ENCODE data around the gene SNX24. TPM values are rescaled to one million over a fixed set of nuclear protein-coding genes. Genes with fewer than 3 reads are reported as not detected.

Gene SNX24
- total RNA-seq, 1 experiment from 2014 or later = 10.8 TPM

GRCh38 chr5:122897283-122897602 is 51.8 kb downstream of the SNX24 start:
- no peaks in the 10 kb centered on the region for H3K27me3 ChIP-seq (ENCODE audit: insufficient read depth, low read length)
- ChIA-PET CTCF (no interaction called here), RAD21 (ENCODE audit: low non-redundant PET in 1 of 2, low total read pairs in 2 of 2, uncharacterized antibody in 2 of 2, unreplicated experiment in 2 of 2) (no interaction called here), POLR2A (no interaction called here)
- no peak overlapping the region for H3K4me3 ChIP-seq (replicated peaks in 1 of 2; ENCODE audit: low read depth in 1 of 2, low read length in 2 of 2)
- no peaks in the 10 kb centered on the region for H4K20me1 ChIP-seq (ENCODE audit: insufficient read depth)
- no peak overlapping the region for H3K9ac ChIP-seq (ENCODE audit: low read length)
- no peak overlapping the region for H2AFZ ChIP-seq (ENCODE audit: low read depth, low read length, poor library complexity, severe bottlenecking)
- no peaks in the 10 kb centered on the region for H3K9me2 ChIP-seq (ENCODE audit: insufficient read depth)
- DNase-seq (ENCODE audit: low read depth, low spot score) (no peak), ATAC-seq (no peak)
- H3K9me3 ChIP-seq (ENCODE audit: control insufficient read depth in 1 of 2, insufficient read depth in 1 of 2, low read depth in 1 of 2, low read length in 2 of 2) = no peaks in the 10 kb centered on the region
- no TSS peak for BruUV-seq (replicated peaks)
- TF ChIP-seq EGR1 (IDR thresholded peaks at IDR 0.05; ENCODE audit: low read depth) = no peak
- TF ChIP-seq, protein P1, sequence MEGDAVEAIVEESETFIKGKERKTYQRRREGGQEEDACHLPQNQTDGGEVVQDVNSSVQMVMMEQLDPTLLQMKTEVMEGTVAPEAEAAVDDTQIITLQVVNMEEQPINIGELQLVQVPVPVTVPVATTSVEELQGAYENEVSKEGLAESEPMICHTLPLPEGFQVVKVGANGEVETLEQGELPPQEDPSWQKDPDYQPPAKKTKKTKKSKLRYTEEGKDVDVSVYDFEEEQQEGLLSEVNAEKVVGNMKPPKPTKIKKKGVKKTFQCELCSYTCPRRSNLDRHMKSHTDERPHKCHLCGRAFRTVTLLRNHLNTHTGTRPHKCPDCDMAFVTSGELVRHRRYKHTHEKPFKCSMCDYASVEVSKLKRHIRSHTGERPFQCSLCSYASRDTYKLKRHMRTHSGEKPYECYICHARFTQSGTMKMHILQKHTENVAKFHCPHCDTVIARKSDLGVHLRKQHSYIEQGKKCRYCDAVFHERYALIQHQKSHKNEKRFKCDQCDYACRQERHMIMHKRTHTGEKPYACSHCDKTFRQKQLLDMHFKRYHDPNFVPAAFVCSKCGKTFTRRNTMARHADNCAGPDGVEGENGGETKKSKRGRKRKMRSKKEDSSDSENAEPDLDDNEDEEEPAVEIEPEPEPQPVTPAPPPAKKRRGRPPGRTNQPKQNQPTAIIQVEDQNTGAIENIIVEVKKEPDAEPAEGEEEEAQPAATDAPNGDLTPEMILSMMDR (IDR thresholded peaks at IDR 0.05 in 2 of 3, conservative IDR thresholded peaks at IDR 0.05 in 1 of 3; ENCODE audit: borderline replicate concordance in 1 of 3, insufficient read depth in 1 of 3, low read depth in 2 of 3, low read length in 2 of 3) = 0 out of 6 replicates have a peak, but pooled peaks of 1 of the 3 experiments have one; percentile 4
- intact Hi-C loops (cut with micrococcal nuclease) = loop anchor here (1.0 to 5.0 kb wide), 6 partner anchors 100 to 714 kb away; no protein-coding TSS in a partner anchor
- no peaks in the 10 kb centered on the region for H3K4me1 ChIP-seq (ENCODE audit: control insufficient read depth in 1 of 2, insufficient read depth in 2 of 2, low read length in 2 of 2)
- no peaks in the 10 kb centered on the region for H3K36me3 ChIP-seq (ENCODE audit: control insufficient read depth in 1 of 2, insufficient read depth in 2 of 2, low read length in 2 of 2)
- H3K4me2 ChIP-seq (ENCODE audit: low read length) = no peak overlapping the region
- no peak overlapping the region for H3K27ac ChIP-seq (ENCODE audit: low read depth, low read length)
- H3K79me2 ChIP-seq (ENCODE audit: insufficient read depth, low read length) = no peaks in the 10 kb centered on the region

DNA sequence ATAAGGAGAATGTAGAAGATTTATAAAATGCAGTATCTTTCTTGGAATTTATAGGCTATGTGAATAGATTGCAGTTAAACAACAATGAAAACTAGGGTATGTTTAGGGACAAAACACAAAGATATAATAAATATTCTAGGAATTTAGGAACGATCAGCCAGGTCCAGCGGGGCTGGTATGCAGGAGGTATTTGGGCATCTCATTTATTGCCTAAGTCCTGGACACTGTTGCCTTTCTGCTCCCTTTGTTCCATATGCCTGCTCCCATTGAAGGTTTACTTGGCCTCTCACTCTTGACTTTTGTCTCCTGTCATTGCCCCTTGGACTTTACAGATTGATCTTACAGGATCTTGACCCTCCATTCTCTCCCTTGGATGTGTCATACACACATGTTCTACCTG is 55.9 kb downstream of the SNX24 start:
- ChIA-PET CTCF (no interaction called here), RAD21 (ENCODE audit: low non-redundant PET in 1 of 2, low total read pairs in 2 of 2, uncharacterized antibody in 2 of 2, unreplicated experiment in 2 of 2) (no interaction called here), POLR2A (no interaction called here)
- Histone ChIP-seq H3K27me3 (ENCODE audit: insufficient read depth, low read length) (no peaks in the 10 kb centered on the region), H3K79me2 (ENCODE audit: insufficient read depth, low read length) (no peaks in the 10 kb centered on the region), H3K9me2 (ENCODE audit: insufficient read depth) (no peaks in the 10 kb centered on the region), H3K9me3 (ENCODE audit: control insufficient read depth in 1 of 2, insufficient read depth in 1 of 2, low read depth in 1 of 2, low read length in 2 of 2) (no peaks in the 10 kb centered on the region), H3K9ac (ENCODE audit: low read length) (no peak overlapping the region), H3K36me3 (ENCODE audit: control insufficient read depth in 1 of 2, insufficient read depth in 2 of 2, low read length in 2 of 2) (no peaks in the 10 kb centered on the region), H3K4me3 (replicated peaks in 1 of 2; ENCODE audit: low read depth in 1 of 2, low read length in 2 of 2) (no peak overlapping the region), H3K4me2 (ENCODE audit: low read length) (no peak overlapping the region), H3K4me1 (ENCODE audit: control insufficient read depth in 1 of 2, insufficient read depth in 2 of 2, low read length in 2 of 2) (no peaks in the 10 kb centered on the region), H4K20me1 (ENCODE audit: insufficient read depth) (no peaks in the 10 kb centered on the region), H2AFZ (ENCODE audit: low read depth, low read length, poor library complexity, severe bottlenecking) (no peak overlapping the region), H3K27ac (ENCODE audit: low read depth, low read length) (no peak overlapping the region)
- BruUV-seq (replicated peaks) = no TSS peak
- intact Hi-C loops (cut with micrococcal nuclease) = no loop called here
- ATAC-seq (no peak), DNase-seq (ENCODE audit: low read depth, low spot score) (no peak)
- TF ChIP-seq, protein P2, sequence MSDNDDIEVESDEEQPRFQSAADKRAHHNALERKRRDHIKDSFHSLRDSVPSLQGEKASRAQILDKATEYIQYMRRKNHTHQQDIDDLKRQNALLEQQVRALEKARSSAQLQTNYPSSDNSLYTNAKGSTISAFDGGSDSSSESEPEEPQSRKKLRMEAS (IDR thresholded peaks at IDR 0.05) = no peak
- TF ChIP-seq ZNF274 (IDR thresholded peaks at IDR 0.05; ENCODE audit: low read depth, low read length) = no peak
- no peak for TF ChIP-seq EZH2phosphoT487 (IDR thresholded peaks at IDR 0.05; ENCODE audit: borderline replicate concordance)
- no peak for TF ChIP-seq SRF (IDR thresholded peaks at IDR 0.05; ENCODE audit: low read depth)
- no peak for TF ChIP-seq YY1 (IDR thresholded peaks at IDR 0.05; ENCODE audit: extremely low read depth, insufficient replicate concordance, low read depth, low read length)
- TF ChIP-seq ZBTB33 (IDR thresholded peaks at IDR 0.05; ENCODE audit: extremely low read depth, insufficient replicate concordance, low read length) = no peak
- TF ChIP-seq ELF1 (IDR thresholded peaks at IDR 0.05; ENCODE audit: borderline replicate concordance, low read depth) = no peak
- no peak for TF ChIP-seq REST (IDR thresholded peaks at IDR 0.05; ENCODE audit: low read depth)
- TF ChIP-seq POLR2A (IDR thresholded peaks at IDR 0.05; ENCODE audit: borderline replicate concordance, extremely low read depth, insufficient read depth, insufficient read length) = no peak
- TF ChIP-seq EGR1 (IDR thresholded peaks at IDR 0.05; ENCODE audit: low read depth) = no peak
- TF ChIP-seq EZH2 (IDR thresholded peaks at IDR 0.05) = no peak
- TF ChIP-seq SIN3A (IDR thresholded peaks at IDR 0.05; ENCODE audit: low read depth) = no peak
